Stomach (tissue), 4 donors: Measurements from ENCODE around the gene MMRN1.

ENCODE experiments used
- CTCF ChIP-seq, 7 experiments: fragments of 450-650 bp in 4 of 7; fragments of 200-600 bp in 3 of 7; sonication (generic) in 3 of 7; IDR thresholded peaks; one replicate each; pipeline ENCODE4 v1.5.1; 2016 to 2019; ENCODE audit warnings: antibody characterized with exemption in 7 of 7, control low read depth in 2 of 7, mild to moderate bottlenecking in 1 of 7
- POLR2A ChIP-seq, 4 donors: fragments of 450-650 bp; IDR thresholded peaks; one replicate each; pipeline ENCODE4 v1.6.1; 2016; ENCODE audit warnings: antibody characterized with exemption in 4 of 4, control low read depth in 2 of 4, mild to moderate bottlenecking in 1 of 4, moderate library complexity in 1 of 4

GRCh38 chr4:89915937-89916336, 21.3 kb downstream of the MMRN1 start:
- TF ChIP-seq POLR2A (IDR thresholded peaks at IDR 0.05) = no peak
- TF ChIP-seq CTCF (IDR thresholded peaks at IDR 0.05) = no peak
